Upper lobe of left lung (tissue), 6 donors: ENCODE results near the gene TACSTD2. TPM values are rescaled to one million over a fixed set of nuclear protein-coding genes. Genes with fewer than 3 reads are reported as not detected.
"Not testable (repeated sequence)": the region's sequence is repeated elsewhere in the genome, so short reads cannot be mapped to it uniquely, and the experiment has no call there.

Source experiments
- ATAC-seq, 2 donors: fragments of 200-7000 bp; cut with Tn5 transposase; one replicate each; pipeline ENCODE4 v1.9.1; 2022; ENCODE audit warnings: mild to moderate bottlenecking in 2 of 2, moderate library complexity in 2 of 2; ENCODE audit not compliant: low FRiP score in 2 of 2
- DNase-seq, 2 donors: peaks; one replicate each; pipeline ENCODE4 v3.0.0-alpha.2; 2019 to 2020
- H3K27ac ChIP-seq, 4 donors: fragments of 200-600 bp; sonication (generic); one replicate each; pipeline ENCODE4 v1.5.1; 2016 to 2019
- H3K27me3 ChIP-seq, 4 donors: fragments of 200-600 bp; sonication (generic); one replicate each; pipeline ENCODE4 v1.5.1; 2017 to 2019
- H3K36me3 ChIP-seq, 4 donors: fragments of 200-600 bp; sonication (generic); one replicate each; pipeline ENCODE4 v1.5.1; 2016 to 2019
- H3K4me1 ChIP-seq, 4 donors: fragments of 200-600 bp; sonication (generic); one replicate each; pipeline ENCODE4 v1.5.1; 2018 to 2019
- H3K4me3 ChIP-seq, 4 donors: fragments of 200-600 bp; sonication (generic); one replicate each; pipeline ENCODE4 v1.5.1; 2017 to 2019; ENCODE audit warnings: mild to moderate bottlenecking in 2 of 4, moderate library complexity in 1 of 4
- H3K9me3 ChIP-seq, 4 donors: fragments of 200-600 bp; sonication (generic); one replicate each; pipeline ENCODE4 v1.5.1; 2018 to 2019
- EP300 ChIP-seq, 4 donors: sonication (generic); formaldehyde crosslinking; IDR thresholded peaks; one replicate each; pipeline ENCODE4 v1.5.1; 2017; ENCODE audit warnings: antibody characterized with exemption in 4 of 4, control low read depth in 2 of 4
- POLR2A ChIP-seq, 4 donors: fragments of 450-650 bp; IDR thresholded peaks; one replicate each; pipeline ENCODE4 v1.5.1; 2016 to 2017; ENCODE audit warnings: antibody characterized with exemption in 4 of 4, mild to moderate bottlenecking in 2 of 4
- POLR2AphosphoS5 ChIP-seq, 2 donors: sonication (generic); formaldehyde crosslinking; IDR thresholded peaks; one replicate each; pipeline ENCODE4 v1.5.1; 2017; ENCODE audit warnings: antibody characterized with exemption in 2 of 2
- WGBS, 2 donors: methylation state at CpG; one replicate each; pipeline ENCODE4 v1.1.5; 2017 to 2018; 5-methylcytosine and 5-hydroxymethylcytosine counted together
- total RNA-seq, 6 donors: library from RNA; depleted of rRNA in 4 of 6; stranded (reverse); fragments of >200 nt in 4 of 6; gene quantifications; one replicate each; pipeline versions ENCODE4 v1.1.0 to v1.2.1, GENCODE V29; 2016 to 2021
- TF ChIP-seq, protein P1 (sequence below), 6 experiments: fragments of 450-650 bp in 4 of 6; fragments of 200-600 bp in 2 of 6; sonication (generic) in 2 of 6; IDR thresholded peaks; one replicate each; pipeline ENCODE4 v1.5.1; 2016 to 2019; ENCODE audit warnings: antibody characterized with exemption in 6 of 6
- donor health status: DM: no; HTN: no; CAD: no; lungs with moderate emphysema.
- donor health status: DM: no; HTN: yes; CAD: no; lungs with severe emphysema.

TACSTD2 gene
- total RNA-seq, 6 donors from 2014 or later = 41.9 to 387 (median 161) TPM

DNA sequence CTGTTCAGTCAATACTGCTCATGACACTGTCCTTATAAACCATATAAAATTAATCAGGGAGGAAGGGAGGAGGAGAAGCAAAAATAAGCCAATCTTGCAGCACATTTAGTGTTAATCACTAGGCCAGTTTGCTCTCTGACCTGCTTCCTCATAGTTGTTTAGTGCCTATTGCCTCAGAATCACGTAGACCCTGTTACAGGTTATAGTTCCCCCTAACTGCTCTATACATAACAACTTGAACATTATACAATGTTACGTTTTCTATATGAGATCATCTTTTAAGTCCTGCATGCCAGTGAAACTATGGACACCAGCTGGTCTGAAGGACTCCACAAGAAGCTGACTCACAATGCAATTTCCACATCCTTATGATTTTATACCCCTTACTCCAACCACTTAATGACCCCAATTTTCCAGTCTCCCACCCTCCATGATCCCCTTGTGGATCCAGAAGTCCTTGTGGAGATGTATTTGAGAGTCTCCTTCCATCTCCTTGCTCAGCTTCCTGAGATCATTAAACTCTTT, 34.9 kb upstream of the TACSTD2 start:
- TF ChIP-seq, protein P1, sequence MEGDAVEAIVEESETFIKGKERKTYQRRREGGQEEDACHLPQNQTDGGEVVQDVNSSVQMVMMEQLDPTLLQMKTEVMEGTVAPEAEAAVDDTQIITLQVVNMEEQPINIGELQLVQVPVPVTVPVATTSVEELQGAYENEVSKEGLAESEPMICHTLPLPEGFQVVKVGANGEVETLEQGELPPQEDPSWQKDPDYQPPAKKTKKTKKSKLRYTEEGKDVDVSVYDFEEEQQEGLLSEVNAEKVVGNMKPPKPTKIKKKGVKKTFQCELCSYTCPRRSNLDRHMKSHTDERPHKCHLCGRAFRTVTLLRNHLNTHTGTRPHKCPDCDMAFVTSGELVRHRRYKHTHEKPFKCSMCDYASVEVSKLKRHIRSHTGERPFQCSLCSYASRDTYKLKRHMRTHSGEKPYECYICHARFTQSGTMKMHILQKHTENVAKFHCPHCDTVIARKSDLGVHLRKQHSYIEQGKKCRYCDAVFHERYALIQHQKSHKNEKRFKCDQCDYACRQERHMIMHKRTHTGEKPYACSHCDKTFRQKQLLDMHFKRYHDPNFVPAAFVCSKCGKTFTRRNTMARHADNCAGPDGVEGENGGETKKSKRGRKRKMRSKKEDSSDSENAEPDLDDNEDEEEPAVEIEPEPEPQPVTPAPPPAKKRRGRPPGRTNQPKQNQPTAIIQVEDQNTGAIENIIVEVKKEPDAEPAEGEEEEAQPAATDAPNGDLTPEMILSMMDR (IDR thresholded peaks at IDR 0.05) = no peak
- TF ChIP-seq EP300 (IDR thresholded peaks at IDR 0.05) (no peak), POLR2A (IDR thresholded peaks at IDR 0.05) (no peak), POLR2AphosphoS5 (IDR thresholded peaks at IDR 0.05) (no peak)
- no peak overlapping the region for H3K4me3 ChIP-seq
- H3K36me3 ChIP-seq = no peaks in the 10 kb centered on the region
- no peak overlapping the region for H3K27ac ChIP-seq
- ATAC-seq = no peak
- no peak for DNase-seq
- H3K9me3 ChIP-seq = peaks cover 0 to 7% (median 0%) of the 10 kb centered on the region in 4 donors
- H3K27me3 ChIP-seq = no peaks in the 10 kb centered on the region
- 68 to 90% methylated on average over 2 of the region's 2 CpGs for WGBS, 2 donors
- H3K4me1 ChIP-seq = no peaks in the 10 kb centered on the region

GRCh38 chr1:58608945-58609344, 31.9 kb upstream of the TACSTD2 start:
- ATAC-seq (no peak), DNase-seq (no peak)
- Histone ChIP-seq H3K4me3 (no peak overlapping the region), H3K9me3 (peaks cover 0 to 7% (median 4%) of the 10 kb centered on the region in 4 donors), H3K27ac (no peak overlapping the region), H3K36me3 (no peaks in the 10 kb centered on the region), H3K27me3 (no peaks in the 10 kb centered on the region), H3K4me1 (no peaks in the 10 kb centered on the region)
- TF ChIP-seq EP300 (IDR thresholded peaks at IDR 0.05) = no peak
- no peak for TF ChIP-seq POLR2A (IDR thresholded peaks at IDR 0.05)
- TF ChIP-seq, protein P1 (IDR thresholded peaks at IDR 0.05) = no peak
- TF ChIP-seq POLR2AphosphoS5 (IDR thresholded peaks at IDR 0.05) = no peak
- WGBS, 2 donors = 85 to 95% methylated on average over 2 of the region's 2 CpGs

GRCh38 chr1:58608297-58608696, 31.2 kb upstream of the TACSTD2 start:
- Histone ChIP-seq H3K27ac (no peak overlapping the region), H3K4me3 (no peak overlapping the region), H3K27me3 (no peaks in the 10 kb centered on the region), H3K9me3 (peaks cover 0 to 7% (median 4%) of the 10 kb centered on the region in 4 donors), H3K4me1 (no peaks in the 10 kb centered on the region), H3K36me3 (no peaks in the 10 kb centered on the region)
- no peak for TF ChIP-seq POLR2AphosphoS5 (IDR thresholded peaks at IDR 0.05)
- TF ChIP-seq POLR2A (IDR thresholded peaks at IDR 0.05) = no peak
- TF ChIP-seq, protein P1 (IDR thresholded peaks at IDR 0.05) = no peak
- TF ChIP-seq EP300 (IDR thresholded peaks at IDR 0.05) = no peak
- DNase-seq = no peak
- no peak for ATAC-seq

GRCh38 chr1:58607391-58607790, 30.3 kb upstream of the TACSTD2 start:
- no peak for TF ChIP-seq POLR2A (IDR thresholded peaks at IDR 0.05)
- TF ChIP-seq EP300 (IDR thresholded peaks at IDR 0.05) = no peak
- TF ChIP-seq, protein P1 (IDR thresholded peaks at IDR 0.05) = no peak
- TF ChIP-seq POLR2AphosphoS5 (IDR thresholded peaks at IDR 0.05) = no peak
- no peak for DNase-seq
- Histone ChIP-seq H3K36me3 (no peaks in the 10 kb centered on the region), H3K4me1 (no peaks in the 10 kb centered on the region), H3K27me3 (no peaks in the 10 kb centered on the region), H3K9me3 (peaks cover 0 to 6% (median 3%) of the 10 kb centered on the region in 4 donors), H3K27ac (no peak overlapping the region), H3K4me3 (no peak overlapping the region)
- WGBS, 2 donors = 86 to 92% methylated on average over 3 of the region's 3 CpGs
- ATAC-seq = no peak

DNA sequence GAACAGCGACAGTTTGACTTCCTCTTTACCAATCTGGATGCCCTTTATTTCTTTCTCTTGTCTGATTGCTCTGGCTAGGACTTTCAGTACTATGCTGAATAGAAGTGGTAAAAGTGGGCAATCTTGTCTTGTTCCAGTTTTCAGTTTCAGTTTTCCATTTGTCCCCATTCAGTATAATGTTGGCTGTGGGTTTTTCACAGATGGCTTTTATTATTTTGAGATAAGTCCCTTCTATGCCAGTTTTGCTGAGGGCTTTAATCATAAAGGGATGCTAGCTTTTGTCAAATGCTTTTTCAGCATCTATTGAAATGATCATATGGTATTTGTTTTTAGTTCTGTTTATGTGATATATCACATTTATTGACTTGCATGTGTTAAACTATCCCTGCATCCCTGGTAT, 24.9 kb upstream of the TACSTD2 start:
- H3K36me3 ChIP-seq, H3K4me1 ChIP-seq, H3K27me3 ChIP-seq, ATAC-seq, H3K9me3 ChIP-seq, H3K27ac ChIP-seq, H3K4me3 ChIP-seq, DNase-seq: not testable (repeated sequence)
- 96 to 100% methylated on average over 1 of the region's 1 CpG for WGBS, 2 donors
